Ectodermal cell (in vitro differentiated cells): Measurements from ENCODE around the gene BRF1.
"Not testable (repeated sequence)": the region's sequence is repeated elsewhere in the genome, so short reads cannot be mapped to it uniquely, and the experiment has no call there.

ENCODE experiments used
- H3K27ac ChIP-seq: 2 replicates; pipeline ENCODE4 v1.7.0; 2013; ENCODE audit warnings: mild to moderate bottlenecking, low read depth, low read length; ENCODE audit not compliant: insufficient read depth, poor library complexity, severe bottlenecking
- H3K27me3 ChIP-seq: 2 replicates; pipeline ENCODE4 v1.7.0; 2013; ENCODE audit warnings: mild to moderate bottlenecking, low read length; ENCODE audit not compliant: insufficient read depth, control insufficient read depth, poor library complexity, severe bottlenecking
- H3K36me3 ChIP-seq: one replicate; pipeline ENCODE4 v1.7.0; 2013; ENCODE audit warnings: low read length; ENCODE audit not compliant: control insufficient read depth, insufficient read depth
- H3K4me1 ChIP-seq: one replicate; pipeline ENCODE4 v1.7.0; 2013; ENCODE audit warnings: low read length; ENCODE audit not compliant: control insufficient read depth, insufficient read depth
- H3K4me3 ChIP-seq: 2 replicates; pipeline ENCODE4 v1.7.0; 2013; ENCODE audit warnings: low read depth, low read length, control low read depth; ENCODE audit not compliant: insufficient read depth
- H3K9me3 ChIP-seq: 2 replicates; pipeline ENCODE4 v1.7.0; 2013; ENCODE audit warnings: mild to moderate bottlenecking, low read length, moderate library complexity; ENCODE audit not compliant: control insufficient read depth
- WGBS, 2 experiments: methylation state at CpG; one replicate each; pipeline ENCODE4 v1.1.7; 2013; ENCODE audit warnings: missing lambda C conversion rate in 2 of 2; 5-methylcytosine and 5-hydroxymethylcytosine counted together

Gene BRF1

GRCh38 chr14:105331575-105332349 is 31.0 kb upstream of the BRF1 start:
- Histone ChIP-seq H3K4me3 (no peak overlapping the region), H3K27ac (no peak overlapping the region), H3K36me3 (no peaks in the 10 kb centered on the region), H3K9me3 (no peaks in the 10 kb centered on the region), H3K4me1 (peaks cover 19% of the 10 kb centered on the region), H3K27me3 (no peaks in the 10 kb centered on the region)
- 90 to 93% methylated on average over 8 of the region's 8 CpGs for WGBS, 2 experiments

- Histone ChIP-seq H3K4me1 (peaks cover 32% of the 10 kb centered on the region), H3K9me3 (no peaks in the 10 kb centered on the region), H3K4me3 (no peak overlapping the region), H3K36me3 (no peaks in the 10 kb centered on the region), H3K27ac (no peak overlapping the region), H3K27me3 (no peaks in the 10 kb centered on the region)
- WGBS, 2 experiments: 80 to 83% methylated on average over 13 of the region's 13 CpGs
Observed at GRCh38 chr14:105330491-105330895, 29.7 kb upstream of the BRF1 start.

GRCh38 chr14:105329411-105330150 is 28.8 kb upstream of the BRF1 start:
- 93 to 95% methylated on average over 17 of the region's 17 CpGs for WGBS, 2 experiments
- Histone ChIP-seq H3K27ac (no peak overlapping the region), H3K4me3 (no peak overlapping the region), H3K36me3 (no peaks in the 10 kb centered on the region), H3K9me3 (no peaks in the 10 kb centered on the region), H3K27me3 (no peaks in the 10 kb centered on the region), H3K4me1 (peaks cover 36% of the 10 kb centered on the region)

GRCh38 chr14:105328678-105329390 is 28.0 kb upstream of the BRF1 start:
- peaks cover 43% of the 10 kb centered on the region for H3K4me1 ChIP-seq

GRCh38 chr14:105328070-105328677 is 27.4 kb upstream of the BRF1 start:
- no peaks in the 10 kb centered on the region for H3K36me3 ChIP-seq
- H3K27me3 ChIP-seq: no peaks in the 10 kb centered on the region
- peaks cover 46% of the 10 kb centered on the region for H3K4me1 ChIP-seq
- H3K9me3 ChIP-seq: no peaks in the 10 kb centered on the region
- no peak overlapping the region for H3K4me3 ChIP-seq
- 86 to 88% methylated on average over 12 of the region's 12 CpGs for WGBS, 2 experiments
- H3K27ac ChIP-seq: no peak overlapping the region

More at GRCh38 chr14:105328678-105329390, 28.0 kb upstream of the BRF1 start:
- no peaks in the 10 kb centered on the region for H3K36me3 ChIP-seq
- H3K27me3 ChIP-seq: no peaks in the 10 kb centered on the region
- WGBS, 2 experiments: 85 to 90% methylated on average over 15 of the region's 15 CpGs
- H3K9me3 ChIP-seq: no peaks in the 10 kb centered on the region
- H3K27ac ChIP-seq: no peak overlapping the region
- H3K4me3 ChIP-seq: no peak overlapping the region

GRCh38 chr14:105327695-105328045 is 26.9 kb upstream of the BRF1 start:
- not testable (repeated sequence) for H3K4me3 ChIP-seq, H3K27me3 ChIP-seq, H3K9me3 ChIP-seq, H3K36me3 ChIP-seq, H3K27ac ChIP-seq
- peaks cover 47% of the 10 kb centered on the region for H3K4me1 ChIP-seq
- WGBS, 2 experiments: 11 to 13% methylated on average over 17 of the region's 17 CpGs

- WGBS, 2 experiments: 38 to 39% methylated on average over 34 of the region's 34 CpGs
- H3K4me1 ChIP-seq: peaks cover 47% of the 10 kb centered on the region
- H3K4me3 ChIP-seq: no peak overlapping the region
- no peak overlapping the region for H3K27ac ChIP-seq
- no peaks in the 10 kb centered on the region for H3K36me3 ChIP-seq
- H3K9me3 ChIP-seq: no peaks in the 10 kb centered on the region
- H3K27me3 ChIP-seq: no peaks in the 10 kb centered on the region
Observed at GRCh38 chr14:105326891-105327694, 26.3 kb upstream of the BRF1 start.

GRCh38 chr14:105326568-105326867 is 25.7 kb upstream of the BRF1 start:
- Histone ChIP-seq H3K27ac (no peak overlapping the region), H3K4me1 (peaks cover 47% of the 10 kb centered on the region), H3K9me3 (no peaks in the 10 kb centered on the region), H3K4me3 (no peak overlapping the region), H3K27me3 (no peaks in the 10 kb centered on the region), H3K36me3 (no peaks in the 10 kb centered on the region)
- WGBS, 2 experiments: 79 to 81% methylated on average over 9 of the region's 9 CpGs

- no peak overlapping the region for H3K27ac ChIP-seq
- H3K9me3 ChIP-seq: no peaks in the 10 kb centered on the region
- no peak overlapping the region for H3K4me3 ChIP-seq
- 84 to 86% methylated on average over 27 of the region's 27 CpGs for WGBS, 2 experiments
- H3K27me3 ChIP-seq: no peaks in the 10 kb centered on the region
- no peaks in the 10 kb centered on the region for H3K36me3 ChIP-seq
- peaks cover 47% of the 10 kb centered on the region for H3K4me1 ChIP-seq
Observed at GRCh38 chr14:105325716-105326567, 25.1 kb upstream of the BRF1 start.
